Hippocampal formation (tissue), 2 donors: Measurements from ENCODE around the gene MYO3A.

Experiments used
- DNase-seq, 2 donors: peaks; one replicate each; lab custom pipeline; 2025; lab: John Stamatoyannopoulos, UW

The MYO3A gene

GRCh38 chr10:25933653-25934608 is at the start of gene MYO3A:
MYO3A (plus strand) TSS chr10:25934229; CDS start chr10:25952111, 17,882 bp downstream.
- DNase-seq: no peak

GRCh38 chr10:25888627-25889026 is 45.4 kb upstream of the MYO3A start:
- no peak for DNase-seq

- no peak for DNase-seq
These were observed 43.0 kb upstream of the MYO3A start for GRCh38 chr10:25890995-25891394.

GRCh38 chr10:25895856-25896255 is 38.2 kb upstream of the MYO3A start:
- DNase-seq: no peak

- no peak for DNase-seq
These were observed 37.6 kb upstream of the MYO3A start for GRCh38 chr10:25896421-25896820.

GRCh38 chr10:25899304-25899703 is 34.7 kb upstream of the MYO3A start:
- DNase-seq: no peak

- DNase-seq: no peak
These were observed 32.8 kb upstream of the MYO3A start for GRCh38 chr10:25901199-25901598.

- DNase-seq: peak in 1 of 2 donors; percentile 9
These were observed 32.0 kb upstream of the MYO3A start for GRCh38 chr10:25902002-25902401.

GRCh38 chr10:25907261-25907660 is 26.8 kb upstream of the MYO3A start:
- DNase-seq: no peak

- DNase-seq: no peak
These were observed 21.2 kb upstream of the MYO3A start for GRCh38 chr10:25912866-25913265.

- DNase-seq: no peak
These were observed 19.3 kb upstream of the MYO3A start for GRCh38 chr10:25914776-25915175.

- DNase-seq: no peak
These were observed 651 bp downstream of the MYO3A start for GRCh38 chr10:25934621-25935139.

- DNase-seq: no peak
These were observed 4.4 kb downstream of the MYO3A start for GRCh38 chr10:25938405-25938804.

- no peak for DNase-seq
These were observed 10.7 kb downstream of the MYO3A start for GRCh38 chr10:25944771-25945170.

GRCh38 chr10:25952857-25953256 is 18.8 kb downstream of the MYO3A start:
- no peak for DNase-seq

GRCh38 chr10:25954851-25955250 is 20.8 kb downstream of the MYO3A start:
- no peak for DNase-seq

- no peak for DNase-seq
These were observed 25.7 kb downstream of the MYO3A start for GRCh38 chr10:25959540-25960232.

- no peak for DNase-seq
These were observed 31.6 kb downstream of the MYO3A start for GRCh38 chr10:25965584-25965983.

GRCh38 chr10:25966844-25967243 is 32.8 kb downstream of the MYO3A start:
- no peak for DNase-seq

- no peak for DNase-seq
These were observed 38.6 kb downstream of the MYO3A start for GRCh38 chr10:25972631-25973030.

- no peak for DNase-seq
These were observed 40.9 kb downstream of the MYO3A start for GRCh38 chr10:25974897-25975459.

GRCh38 chr10:25978771-25979170 is 44.7 kb downstream of the MYO3A start:
- DNase-seq: no peak
